ENCODE measurements around the gene SGSH. TPM values are rescaled to one million over a fixed set of nuclear protein-coding genes. Genes with fewer than 3 reads are reported as not detected.

Gene SGSH
- total RNA-seq, 4 donors from 2014 or later: 3.2 to 11.7 (median 6.1) TPM

DNA sequence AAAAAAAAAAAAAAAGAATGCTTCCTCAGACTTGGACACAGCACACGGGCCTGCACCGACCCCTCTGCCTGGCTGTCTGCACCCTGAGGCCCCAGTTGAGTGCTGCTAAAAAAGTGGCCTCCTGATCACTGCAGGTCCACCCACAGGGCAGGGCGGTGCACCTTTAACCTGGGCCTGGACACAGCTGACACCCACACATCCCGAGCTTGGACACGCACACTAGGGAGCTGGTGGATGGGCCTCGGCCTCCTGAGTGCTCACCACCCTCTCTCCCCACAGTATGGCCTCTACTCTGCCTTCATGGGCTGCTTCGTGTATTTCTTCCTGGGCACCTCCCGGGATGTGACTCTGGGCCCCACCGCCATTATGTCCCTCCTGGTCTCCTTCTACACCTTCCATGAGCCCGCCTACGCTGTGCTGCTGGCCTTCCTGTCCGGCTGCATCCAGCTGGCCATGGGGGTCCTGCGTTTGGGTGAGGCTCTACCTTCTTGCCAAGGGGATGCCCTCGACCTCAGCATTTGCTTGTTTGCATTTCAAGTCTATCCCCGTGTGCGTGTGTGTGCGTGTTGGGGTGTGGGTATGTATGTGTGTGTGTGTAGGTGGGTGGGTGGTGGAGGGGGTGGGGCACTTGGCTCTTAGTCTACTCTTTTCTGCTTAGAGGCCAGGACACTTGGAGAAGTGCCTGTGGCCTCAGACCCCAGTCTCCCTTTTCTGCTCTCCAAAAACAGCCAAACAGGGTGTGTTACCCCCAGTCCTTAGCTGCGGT is 2.4 kb upstream of the SGSH start:
- DNase-seq (no peak), ATAC-seq (no peak)
- Histone ChIP-seq H3K36me3 (no peaks in the 10 kb centered on the region), H3K4me1 (peaks cover 17 to 23% of the 10 kb centered on the region in 2 donors), H3K27me3 (no peaks in the 10 kb centered on the region), H3K27ac (peak overlapping the region in 2 of 4 donors; percentile 46 to 58), H3K9me3 (no peaks in the 10 kb centered on the region), H3K4me3 (no peak overlapping the region)
- intact Hi-C loops (cut with DNase I; ENCODE audit: low total_unique reads) (no loop called here), in situ Hi-C loops (cut with MboI; ENCODE audit: low sequenced_read_pairs in 4 of 4) (no loop called here)
- TF ChIP-seq POLR2A (IDR thresholded peaks at IDR 0.05): no peak
- TF ChIP-seq, protein P1, sequence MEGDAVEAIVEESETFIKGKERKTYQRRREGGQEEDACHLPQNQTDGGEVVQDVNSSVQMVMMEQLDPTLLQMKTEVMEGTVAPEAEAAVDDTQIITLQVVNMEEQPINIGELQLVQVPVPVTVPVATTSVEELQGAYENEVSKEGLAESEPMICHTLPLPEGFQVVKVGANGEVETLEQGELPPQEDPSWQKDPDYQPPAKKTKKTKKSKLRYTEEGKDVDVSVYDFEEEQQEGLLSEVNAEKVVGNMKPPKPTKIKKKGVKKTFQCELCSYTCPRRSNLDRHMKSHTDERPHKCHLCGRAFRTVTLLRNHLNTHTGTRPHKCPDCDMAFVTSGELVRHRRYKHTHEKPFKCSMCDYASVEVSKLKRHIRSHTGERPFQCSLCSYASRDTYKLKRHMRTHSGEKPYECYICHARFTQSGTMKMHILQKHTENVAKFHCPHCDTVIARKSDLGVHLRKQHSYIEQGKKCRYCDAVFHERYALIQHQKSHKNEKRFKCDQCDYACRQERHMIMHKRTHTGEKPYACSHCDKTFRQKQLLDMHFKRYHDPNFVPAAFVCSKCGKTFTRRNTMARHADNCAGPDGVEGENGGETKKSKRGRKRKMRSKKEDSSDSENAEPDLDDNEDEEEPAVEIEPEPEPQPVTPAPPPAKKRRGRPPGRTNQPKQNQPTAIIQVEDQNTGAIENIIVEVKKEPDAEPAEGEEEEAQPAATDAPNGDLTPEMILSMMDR (IDR thresholded peaks at IDR 0.05 in 4 of 5, conservative IDR thresholded peaks at IDR 0.05 in 1 of 5): no peak

DNA sequence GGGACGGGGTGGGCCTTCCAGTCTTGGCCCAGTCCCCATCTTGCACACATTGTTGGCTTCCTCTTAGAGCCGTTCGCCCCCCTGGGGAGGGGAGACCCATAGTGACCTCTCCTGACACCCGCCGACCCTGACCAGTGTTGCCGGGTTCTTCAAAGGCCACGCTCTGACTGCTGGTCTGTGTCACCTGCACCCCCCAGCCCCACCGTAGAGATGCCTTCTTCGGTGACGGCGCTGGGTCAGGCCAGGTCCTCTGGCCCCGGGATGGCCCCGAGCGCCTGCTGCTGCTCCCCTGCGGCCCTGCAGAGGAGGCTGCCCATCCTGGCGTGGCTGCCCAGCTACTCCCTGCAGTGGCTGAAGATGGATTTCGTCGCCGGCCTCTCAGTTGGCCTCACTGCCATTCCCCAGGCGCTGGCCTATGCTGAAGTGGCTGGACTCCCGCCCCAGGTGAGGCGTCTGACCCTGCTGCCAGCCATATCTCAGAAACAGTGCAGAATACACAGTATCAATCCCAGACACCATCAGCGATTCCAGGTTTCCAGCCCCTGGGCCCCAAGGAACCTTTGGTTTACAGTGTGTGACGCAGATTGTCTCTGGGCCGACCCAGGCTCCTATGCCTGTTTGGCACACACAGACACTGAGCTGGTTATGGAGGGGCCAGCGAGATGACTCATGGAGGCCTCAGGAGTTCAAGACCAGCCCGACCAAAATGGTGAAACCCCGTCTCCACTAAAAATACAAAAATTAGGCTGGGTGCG is 1.4 kb upstream of the SGSH start:
- no peak for DNase-seq
- no peaks in the 10 kb centered on the region for H3K9me3 ChIP-seq

DNA sequence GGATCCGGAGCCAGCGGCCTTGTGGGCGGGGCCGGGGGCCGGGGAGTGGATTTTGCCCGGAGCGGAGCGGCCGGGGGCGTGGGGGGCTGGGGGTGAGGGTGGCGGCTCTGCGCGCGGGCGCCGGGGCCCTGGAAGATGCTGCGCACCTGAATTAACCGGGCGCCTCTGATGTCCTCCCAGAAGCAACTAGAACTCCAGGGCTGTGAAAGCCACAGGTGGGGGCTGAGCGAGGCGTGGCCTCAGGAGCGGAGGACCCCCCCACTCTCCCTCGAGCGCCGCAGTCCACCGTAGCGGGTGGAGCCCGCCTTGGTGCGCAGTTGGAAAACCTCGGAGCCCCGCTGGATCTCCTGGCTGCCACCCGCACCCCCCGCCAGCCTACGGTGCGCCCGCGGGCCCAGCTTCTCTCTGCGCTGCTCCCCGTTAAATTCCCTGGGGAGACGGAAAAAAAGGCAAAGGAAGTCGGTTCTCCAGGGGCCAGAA is 643 bp upstream of the SGSH start:
- H3K4me1 ChIP-seq: peaks cover 17 to 23% of the 10 kb centered on the region in 2 donors
- in situ Hi-C loops (cut with MboI; ENCODE audit: low sequenced_read_pairs in 4 of 4): no loop called here
- peak overlapping the region; percentile 69 to 90 (median 78) for H3K4me3 ChIP-seq
- intact Hi-C loops (cut with DNase I; ENCODE audit: low total_unique reads): no loop called here
- H3K9me3 ChIP-seq: no peaks in the 10 kb centered on the region
- peaks cover 0 to 15% of the 10 kb centered on the region in 2 donors for H3K36me3 ChIP-seq
- peak overlapping the region; percentile 82 to 85 (median 84) for H3K27ac ChIP-seq
- no peaks in the 10 kb centered on the region for H3K27me3 ChIP-seq
- ATAC-seq (peak; percentile 27 to 34), DNase-seq (no peak)
- TF ChIP-seq POLR2A (IDR thresholded peaks at IDR 0.05): no peak
- TF ChIP-seq, protein P1 (IDR thresholded peaks at IDR 0.05 in 4 of 5, conservative IDR thresholded peaks at IDR 0.05 in 1 of 5): no peak

More for the DNA sequence above, 1.4 kb upstream of the SGSH start:
- H3K4me1 ChIP-seq: peaks cover 17 to 23% of the 10 kb centered on the region in 2 donors
- peak overlapping the region; percentile 69 to 90 (median 78) for H3K4me3 ChIP-seq
- H3K36me3 ChIP-seq: peaks cover 0 to 8% of the 10 kb centered on the region in 2 donors
- no peaks in the 10 kb centered on the region for H3K27me3 ChIP-seq
- H3K27ac ChIP-seq: peak overlapping the region in 2 of 4 donors; percentile 82 to 84
- intact Hi-C loops (cut with DNase I; ENCODE audit: low total_unique reads) (no loop called here), in situ Hi-C loops (cut with MboI; ENCODE audit: low sequenced_read_pairs in 4 of 4) (no loop called here)
- ATAC-seq: no peak
- TF ChIP-seq, protein P1 (IDR thresholded peaks at IDR 0.05 in 4 of 5, conservative IDR thresholded peaks at IDR 0.05 in 1 of 5): no peak
- no peak for TF ChIP-seq POLR2A (IDR thresholded peaks at IDR 0.05)

DNA sequence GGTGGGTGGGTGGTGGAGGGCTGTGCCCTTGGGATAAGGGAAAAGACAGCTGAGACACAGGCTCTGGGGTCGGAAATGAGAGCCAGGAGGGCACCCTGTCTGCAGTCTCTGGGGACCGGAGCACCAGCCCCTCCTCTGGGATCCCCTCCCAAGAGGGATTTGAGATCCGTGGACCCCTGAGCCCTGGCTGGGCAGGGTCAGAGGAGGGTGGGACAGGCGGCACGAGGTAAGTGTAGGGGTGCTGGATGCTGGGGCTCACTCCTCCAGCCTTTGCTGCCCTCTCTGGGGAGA is 425 bp downstream of the SGSH start:
- peak in 1 of 2 donors; percentile 27 for ATAC-seq
- TF ChIP-seq POLR2A (IDR thresholded peaks at IDR 0.05): no peak
- TF ChIP-seq, protein P1 (IDR thresholded peaks at IDR 0.05 in 4 of 5, conservative IDR thresholded peaks at IDR 0.05 in 1 of 5): no peak
- intact Hi-C loops (cut with DNase I; ENCODE audit: low total_unique reads): loop anchor here (2.0 kb wide), 2 partner anchors 43 to 73 kb away; partner anchors contain the start of gene EIF4A3

More for the DNA sequence above, 425 bp downstream of the SGSH start:
- in situ Hi-C loops (cut with MboI; ENCODE audit: low sequenced_read_pairs in 4 of 4): no loop called here
- Histone ChIP-seq H3K27ac (peak overlapping the region; percentile 82 to 85 (median 84)), H3K4me1 (peaks cover 17 to 22% of the 10 kb centered on the region in 2 donors), H3K9me3 (no peaks in the 10 kb centered on the region), H3K27me3 (no peaks in the 10 kb centered on the region), H3K36me3 (peaks cover 0 to 20% of the 10 kb centered on the region in 2 donors), H3K4me3 (peak overlapping the region; percentile 69 to 90 (median 78))
- DNase-seq: no peak
